Heart right ventricle (tissue), 16 donors: ENCODE measurements around the gene MAD2L1BP. TPM values are rescaled to one million over a fixed set of nuclear protein-coding genes. Genes with fewer than 3 reads are reported as not detected.

Experiments used
- ATAC-seq, 8 donors: fragments of 200-7000 bp; cut with Tn5 transposase; one replicate each; pipeline ENCODE4 v1.9.1; 2020; ENCODE audit warnings: mild to moderate bottlenecking in 8 of 8, moderate library complexity in 8 of 8, moderate number of reproducible peaks in 1 of 8
- DNase-seq, 2 donors: peaks; one replicate each; pipeline ENCODE4 v3.0.0-alpha.2; 2020
- H3K27ac ChIP-seq, 10 donors: fragments of 200-600 bp; sonication (generic) in 2 of 10; one replicate each; pipeline versions ENCODE4 v1.5.0 to v1.8.0; 2020 to 2022; ENCODE audit warnings: mild to moderate bottlenecking in 3 of 10
- H3K27me3 ChIP-seq, 7 donors: fragments of 200-600 bp; one replicate each; pipeline ENCODE4 v1.8.0; 2021 to 2022; ENCODE audit warnings: mild to moderate bottlenecking in 2 of 7
- H3K36me3 ChIP-seq, 9 donors: fragments of 200-600 bp; sonication (generic) in 1 of 9; one replicate each; pipeline versions ENCODE4 v1.5.0 to v1.8.0; 2020 to 2022; ENCODE audit warnings: mild to moderate bottlenecking in 2 of 9
- H3K4me1 ChIP-seq, 9 donors: fragments of 200-600 bp; sonication (generic) in 1 of 9; one replicate each; pipeline versions ENCODE4 v1.5.0 to v1.8.0; 2020 to 2022; ENCODE audit warnings: mild to moderate bottlenecking in 4 of 9
- H3K4me3 ChIP-seq, 10 donors: fragments of 200-600 bp; sonication (generic) in 2 of 10; one replicate each; pipeline versions ENCODE4 v1.5.0 to v1.8.0; 2020 to 2022; ENCODE audit warnings: mild to moderate bottlenecking in 7 of 10, moderate library complexity in 2 of 10
- H3K9me3 ChIP-seq, 11 donors: fragments of 200-600 bp in 10 of 11; sonication (generic) in 2 of 11; one replicate each; pipeline versions ENCODE4 v1.5.0 to v1.8.0; 2013 to 2022; ENCODE audit warnings: mild to moderate bottlenecking in 2 of 11, control low read depth in 1 of 11, moderate library complexity in 1 of 11
- CTCF ChIP-seq, 9 donors: fragments of 200-600 bp; sonication (generic) in 2 of 9; IDR thresholded peaks; one replicate each; pipeline versions ENCODE4 v1.5.0 to v1.8.0; 2021 to 2022; ENCODE audit warnings: antibody characterized with exemption in 9 of 9, mild to moderate bottlenecking in 5 of 9, moderate library complexity in 1 of 9
- WGBS, 2 donors: extraction: QIAGEN DNeasy Blood & Tissue Kit; methylation state at CpG; one replicate each; pipeline ENCODE4 v1.1.7; 2013; ENCODE audit warnings: inconsistent platforms in 1 of 2; 5-methylcytosine and 5-hydroxymethylcytosine counted together
- intact Hi-C, 10 donors: fragments of 100-400 bp; cut with DNase I; formaldehyde crosslinking; loops; one replicate each; pipeline versions ENCODE4 v1.11.1 to v1.14.2; 2022
- polyA plus RNA-seq, 2 donors: library from polyadenylated mRNA; stranded (reverse); fragments of 200-250 nt; gene quantifications; one replicate each; pipeline ENCODE4 v1.2.3, GENCODE V29; 2013
- total RNA-seq, 10 donors: library from RNA; stranded (reverse); fragmentation: NEBNext Ultra II Directional in 3 of 10; extraction: Animal tissue kit (Norgen Biotek cat#: 25700) in 3 of 10; gene quantifications; one replicate each; pipeline versions ENCODE4 v1.2.1 to v1.2.4, GENCODE V29; 2021 to 2023
- donor health status: Arrhythmogenic right ventricular cardiomyopathy.
- donor health status: ischemic (EF 13 %, LVEDD 7.1; RV severe dilation, severe dysfunction).
- donor health status: healthy with polysubstance abuse.
- donor health status: DM: no; HTN: yes; CAD: no.
- donor health status: DM: no; HTN: no; CAD: no.
- donor health status: ischemic (EF 25% LVEDD 6.9; RV normal size, moderate dysfunction).
- donor health status: ischemic (EF 25% LVEDD 5.7; RV mildly dilated, moderate dysfunction).
- donor health status: healthy.
- donor health status: DM: yes; HTN: yes; CAD: no.
- donor health status: Ischemic cardiomyopathy.
- donor health status: ischemic (EF 35%, LVEDD 5.7; RV mildly dilated, moderate dysfunction).
- donor health status: nonischemic (EF 11% LVEDD 7.7; RV severe dilation, severe dysfunction).
- donor health status: DM: yes; HTN: yes; CAD: no.
- donor health status: PGD.
- donor health status: ischemic (EF 29% LVEDD 5.4; RV normal size, mild dysfunction).
- donor health status: nonischemic (EF 23%, LVEDD 6.1; RV moderate dilation, normal function).

The MAD2L1BP gene
- total and polyA plus RNA-seq, 12 donors, result 13.5 to 34.8 (median 28.1) TPM

- Histone ChIP-seq H3K27me3 (no peaks in the 10 kb centered on the region), H3K9me3 (no peaks in the 10 kb centered on the region), H3K36me3 (peaks cover 0 to 96% (median 45%) of the 10 kb centered on the region in 9 donors), H3K4me3 (no peak overlapping the region), H3K27ac (no peak overlapping the region), H3K4me1 (no peaks in the 10 kb centered on the region)
- DNase-seq, result no peak
- 95 to 99% methylated on average over 2 of the region's 2 CpGs for WGBS, 2 donors
- TF ChIP-seq CTCF (IDR thresholded peaks at IDR 0.05), result no peak
- intact Hi-C loops, result loop anchor here in 3 of 10 donors (10.0 kb wide), 2 partner anchors 474 to 484 kb away; no protein-coding TSS in a partner anchor
- ATAC-seq, result no peak
Measured at GRCh38 chr6:43600595-43600994, 35.0 kb upstream of the MAD2L1BP start.

GRCh38 chr6:43604174-43604573, 31.5 kb upstream of the MAD2L1BP start:
- Histone ChIP-seq H3K27ac (no peak overlapping the region), H3K4me3 (no peak overlapping the region), H3K9me3 (no peaks in the 10 kb centered on the region), H3K36me3 (peaks cover 0 to 93% (median 44%) of the 10 kb centered on the region in 9 donors), H3K4me1 (peaks cover 0 to 12% (median 0%) of the 10 kb centered on the region in 9 donors), H3K27me3 (no peaks in the 10 kb centered on the region)
- no peak for TF ChIP-seq CTCF (IDR thresholded peaks at IDR 0.05)
- 96 to 97% methylated on average over 2 of the region's 2 CpGs for WGBS, 2 donors
- DNase-seq (no peak), ATAC-seq (no peak)
- intact Hi-C loops, result loop anchor here in 3 of 10 donors (10.0 kb wide), 2 partner anchors 471 to 481 kb away; no protein-coding TSS in a partner anchor

- H3K4me3 ChIP-seq, result no peak overlapping the region
- no peak for DNase-seq
- ATAC-seq, result no peak
- no peaks in the 10 kb centered on the region for H3K9me3 ChIP-seq
- intact Hi-C loops, result loop anchor here in 8 of 10 donors (5.0 to 10.0 kb wide), 3 partner anchors 469 to 479 kb away; no protein-coding TSS in a partner anchor
- no peak for TF ChIP-seq CTCF (IDR thresholded peaks at IDR 0.05)
- peaks cover 0 to 13% (median 0%) of the 10 kb centered on the region in 9 donors for H3K4me1 ChIP-seq
- peaks cover 0 to 92% (median 50%) of the 10 kb centered on the region in 9 donors for H3K36me3 ChIP-seq
- 94 to 96% methylated on average over 2 of the region's 2 CpGs for WGBS, 2 donors
- no peaks in the 10 kb centered on the region for H3K27me3 ChIP-seq
- H3K27ac ChIP-seq, result no peak overlapping the region
Measured at GRCh38 chr6:43606019-43606418, 29.6 kb upstream of the MAD2L1BP start.

- peak in 1 of 2 donors; percentile 65 for DNase-seq
- TF ChIP-seq CTCF (IDR thresholded peaks at IDR 0.05), result peak; percentile 61 to 87 (median 78)
- WGBS, 2 donors, result 3% methylated on average over 5 of the region's 5 CpGs
- H3K4me3 ChIP-seq, result no peak overlapping the region
- no peaks in the 10 kb centered on the region for H3K27me3 ChIP-seq
- no peaks in the 10 kb centered on the region for H3K9me3 ChIP-seq
- peaks cover 0 to 13% (median 0%) of the 10 kb centered on the region in 9 donors for H3K4me1 ChIP-seq
- H3K36me3 ChIP-seq, result peaks cover 0 to 92% (median 44%) of the 10 kb centered on the region in 9 donors
- no peak overlapping the region for H3K27ac ChIP-seq
- intact Hi-C loops, result loop anchor here in 9 of 10 donors (2.0 to 10.0 kb wide), 4 partner anchors 466 to 476 kb away; no protein-coding TSS in a partner anchor
- peak in 7 of 8 donors; percentile 38 to 73 (median 61) for ATAC-seq
Measured at GRCh38 chr6:43608310-43608763, 27.3 kb upstream of the MAD2L1BP start.
